Muscle layer of duodenum (tissue), 2 donors: ENCODE measurements around the gene TRDN.

Experiments
- H3K27ac ChIP-seq: one replicate; pipeline ENCODE4 v1.7.0; 2013; ENCODE audit warnings: mild to moderate bottlenecking, low read length
- H3K27me3 ChIP-seq: one replicate; pipeline ENCODE4 v1.7.0; 2013; ENCODE audit warnings: low read depth, mild to moderate bottlenecking, control low read depth, low read length
- H3K36me3 ChIP-seq, 2 donors: one replicate each; pipeline ENCODE4 v1.7.0; 2013; ENCODE audit warnings: low read length in 2 of 2, control low read depth in 1 of 2, mild to moderate bottlenecking in 1 of 2; ENCODE audit not compliant: insufficient read depth in 2 of 2, control insufficient read depth in 1 of 2
- H3K4me1 ChIP-seq, 2 donors: one replicate each; pipeline ENCODE4 v1.7.0; 2013; ENCODE audit warnings: low read length in 2 of 2, mild to moderate bottlenecking in 2 of 2, control low read depth in 1 of 2, moderate library complexity in 1 of 2; ENCODE audit not compliant: insufficient read depth in 2 of 2, control insufficient read depth in 1 of 2
- H3K4me3 ChIP-seq, 2 donors: one replicate each; pipeline ENCODE4 v1.7.0; 2013; ENCODE audit warnings: low read length in 2 of 2, low read depth in 1 of 2, mild to moderate bottlenecking in 1 of 2
- H3K9me3 ChIP-seq, 2 donors: one replicate each; pipeline ENCODE4 v1.7.0; 2013; ENCODE audit warnings: low read length in 2 of 2, control low read depth in 1 of 2, mild to moderate bottlenecking in 1 of 2; ENCODE audit not compliant: control insufficient read depth in 1 of 2
- donor health status: healthy.

Gene TRDN

GRCh38 chr6:123629258-123629941 is 7.3 kb downstream of the TRDN start:
- no peak overlapping the region for H3K27ac ChIP-seq
- H3K4me3 ChIP-seq = no peak overlapping the region
- no peaks in the 10 kb centered on the region for H3K4me1 ChIP-seq
- H3K27me3 ChIP-seq = no peaks in the 10 kb centered on the region
- H3K9me3 ChIP-seq = no peaks in the 10 kb centered on the region
- no peaks in the 10 kb centered on the region for H3K36me3 ChIP-seq

GRCh38 chr6:123625696-123626095 is 11.1 kb downstream of the TRDN start:
- H3K36me3 ChIP-seq = no peaks in the 10 kb centered on the region
- no peaks in the 10 kb centered on the region for H3K9me3 ChIP-seq
- no peaks in the 10 kb centered on the region for H3K4me1 ChIP-seq
- no peaks in the 10 kb centered on the region for H3K27me3 ChIP-seq
- no peak overlapping the region for H3K27ac ChIP-seq
- no peak overlapping the region for H3K4me3 ChIP-seq

- no peak overlapping the region for H3K27ac ChIP-seq
- no peaks in the 10 kb centered on the region for H3K27me3 ChIP-seq
- no peak overlapping the region for H3K4me3 ChIP-seq
- no peaks in the 10 kb centered on the region for H3K36me3 ChIP-seq
- no peaks in the 10 kb centered on the region for H3K4me1 ChIP-seq
- H3K9me3 ChIP-seq = no peaks in the 10 kb centered on the region
Measured at GRCh38 chr6:123622780-123623179, 14.0 kb downstream of the TRDN start.

- Histone ChIP-seq H3K27me3 (no peaks in the 10 kb centered on the region), H3K4me3 (no peak overlapping the region), H3K4me1 (no peaks in the 10 kb centered on the region), H3K27ac (no peak overlapping the region), H3K36me3 (no peaks in the 10 kb centered on the region), H3K9me3 (no peaks in the 10 kb centered on the region)
Measured at GRCh38 chr6:123619156-123619555, 17.6 kb downstream of the TRDN start.

GRCh38 chr6:123616942-123617341 is 19.8 kb downstream of the TRDN start:
- H3K27me3 ChIP-seq = no peaks in the 10 kb centered on the region
- H3K36me3 ChIP-seq = no peaks in the 10 kb centered on the region
- H3K4me3 ChIP-seq = no peak overlapping the region
- no peaks in the 10 kb centered on the region for H3K4me1 ChIP-seq
- H3K27ac ChIP-seq = no peak overlapping the region
- no peaks in the 10 kb centered on the region for H3K9me3 ChIP-seq

- Histone ChIP-seq H3K9me3 (no peaks in the 10 kb centered on the region), H3K4me1 (no peaks in the 10 kb centered on the region), H3K27me3 (no peaks in the 10 kb centered on the region), H3K36me3 (no peaks in the 10 kb centered on the region), H3K27ac (no peak overlapping the region), H3K4me3 (no peak overlapping the region)
Measured at GRCh38 chr6:123616016-123616415, 20.7 kb downstream of the TRDN start.

GRCh38 chr6:123610779-123611178 is 26.0 kb downstream of the TRDN start:
- Histone ChIP-seq H3K9me3 (no peaks in the 10 kb centered on the region), H3K4me3 (no peak overlapping the region), H3K4me1 (no peaks in the 10 kb centered on the region), H3K27ac (no peak overlapping the region), H3K36me3 (no peaks in the 10 kb centered on the region), H3K27me3 (no peaks in the 10 kb centered on the region)

- no peaks in the 10 kb centered on the region for H3K4me1 ChIP-seq
- no peaks in the 10 kb centered on the region for H3K27me3 ChIP-seq
- no peaks in the 10 kb centered on the region for H3K9me3 ChIP-seq
- H3K27ac ChIP-seq = no peak overlapping the region
- H3K4me3 ChIP-seq = no peak overlapping the region
- no peaks in the 10 kb centered on the region for H3K36me3 ChIP-seq
Measured at GRCh38 chr6:123604067-123604466, 32.7 kb downstream of the TRDN start.

GRCh38 chr6:123598011-123598410 is 38.7 kb downstream of the TRDN start:
- Histone ChIP-seq H3K4me1 (no peaks in the 10 kb centered on the region), H3K9me3 (no peaks in the 10 kb centered on the region), H3K36me3 (no peaks in the 10 kb centered on the region), H3K27ac (no peak overlapping the region), H3K27me3 (no peaks in the 10 kb centered on the region), H3K4me3 (no peak overlapping the region)

- no peaks in the 10 kb centered on the region for H3K27me3 ChIP-seq
- H3K4me3 ChIP-seq = no peak overlapping the region
- no peaks in the 10 kb centered on the region for H3K9me3 ChIP-seq
- H3K4me1 ChIP-seq = no peaks in the 10 kb centered on the region
- H3K27ac ChIP-seq = no peak overlapping the region
- no peaks in the 10 kb centered on the region for H3K36me3 ChIP-seq
Measured at GRCh38 chr6:123594776-123595175, 42.0 kb downstream of the TRDN start.

GRCh38 chr6:123592426-123592825 is 44.3 kb downstream of the TRDN start:
- no peaks in the 10 kb centered on the region for H3K36me3 ChIP-seq
- no peaks in the 10 kb centered on the region for H3K27me3 ChIP-seq
- no peaks in the 10 kb centered on the region for H3K4me1 ChIP-seq
- no peak overlapping the region for H3K27ac ChIP-seq
- no peaks in the 10 kb centered on the region for H3K9me3 ChIP-seq
- no peak overlapping the region for H3K4me3 ChIP-seq

- H3K27me3 ChIP-seq = no peaks in the 10 kb centered on the region
- H3K36me3 ChIP-seq = no peaks in the 10 kb centered on the region
- no peaks in the 10 kb centered on the region for H3K4me1 ChIP-seq
- no peaks in the 10 kb centered on the region for H3K9me3 ChIP-seq
- no peak overlapping the region for H3K27ac ChIP-seq
- H3K4me3 ChIP-seq = no peak overlapping the region
Measured at GRCh38 chr6:123589973-123590372, 46.8 kb downstream of the TRDN start.
